Mesothelial cell of epicardium (in vitro differentiated cells): ENCODE measurements around the gene RSU1. TPM values are rescaled to one million over a fixed set of nuclear protein-coding genes. Genes with fewer than 3 reads are reported as not detected.

Source experiments
- DNase-seq, 2 experiments: peaks; one replicate each; pipeline ENCODE4 v3.0.0; 2021; ENCODE audit warnings: low spot score in 2 of 2; ENCODE audit not compliant: unreplicated experiment in 2 of 2
- H3K27ac Mint-ChIP-seq: 2 replicates; pipeline ENCODE4 v1.8.0; 2021; ENCODE audit warnings: mixed read lengths
- H3K27me3 Mint-ChIP-seq: 2 replicates; pipeline ENCODE4 v1.8.0; 2021; ENCODE audit warnings: low read depth, mixed read lengths
- H3K36me3 Mint-ChIP-seq: 2 replicates; pipeline ENCODE4 v1.8.0; 2021; ENCODE audit warnings: mixed read lengths
- H3K4me1 Mint-ChIP-seq: 2 replicates; pipeline ENCODE4 v1.8.0; 2021; ENCODE audit warnings: mixed read lengths
- H3K4me3 Mint-ChIP-seq: 2 replicates; pipeline ENCODE4 v1.8.0; 2021; ENCODE audit warnings: mild to moderate bottlenecking, moderate library complexity, mixed read lengths
- H3K9me3 Mint-ChIP-seq: 2 replicates; pipeline ENCODE4 v1.8.0; 2021; ENCODE audit warnings: mixed read lengths
- CTCF ChIP-seq: fragments of 200-600 bp; sonication (generic); IDR thresholded peaks from one replicate; pipeline ENCODE4 v1.5.0; 2021; ENCODE audit warnings: antibody characterized with exemption; ENCODE audit not compliant: unreplicated experiment
- total RNA-seq: library from RNA; stranded (reverse); gene quantifications from 3 replicates; pipeline ENCODE4 v1.2.1, GENCODE V29; 2021

The RSU1 gene
- total RNA-seq, 1 donor from 2014 or later, result 36.2 TPM

GRCh38 chr10:16644146-16644545, 173.1 kb downstream of the RSU1 start:
- Mint-ChIP-seq H3K36me3 (no peaks in the 10 kb centered on the region), H3K27me3 (peaks cover 3% of the 10 kb centered on the region), H3K9me3 (no peaks in the 10 kb centered on the region), H3K4me3 (no peak overlapping the region), H3K27ac (no peak overlapping the region), H3K4me1 (no peaks in the 10 kb centered on the region)
- no peak for DNase-seq
- TF ChIP-seq CTCF, result no peak

GRCh38 chr10:16643502-16643901, 173.7 kb downstream of the RSU1 start:
- no peaks in the 10 kb centered on the region for H3K9me3 Mint-ChIP-seq

GRCh38 chr10:16640153-16640552, 177.1 kb downstream of the RSU1 start:
- Mint-ChIP-seq H3K27me3 (no peaks in the 10 kb centered on the region), H3K9me3 (no peaks in the 10 kb centered on the region), H3K36me3 (no peaks in the 10 kb centered on the region), H3K4me1 (no peaks in the 10 kb centered on the region), H3K27ac (no peak overlapping the region), H3K4me3 (no peak overlapping the region)
- DNase-seq, result no peak
- TF ChIP-seq CTCF, result no peak

More at GRCh38 chr10:16643502-16643901, 173.7 kb downstream of the RSU1 start:
- H3K4me3 Mint-ChIP-seq, result no peak overlapping the region
- TF ChIP-seq CTCF, result no peak
- H3K27me3 Mint-ChIP-seq, result peaks cover 3% of the 10 kb centered on the region
- H3K4me1 Mint-ChIP-seq, result no peaks in the 10 kb centered on the region
- DNase-seq, result no peak
- H3K36me3 Mint-ChIP-seq, result no peaks in the 10 kb centered on the region
- H3K27ac Mint-ChIP-seq, result no peak overlapping the region

GRCh38 chr10:16639471-16639870, 177.8 kb downstream of the RSU1 start:
- H3K4me1 Mint-ChIP-seq, result no peaks in the 10 kb centered on the region
- no peak for TF ChIP-seq CTCF
- no peaks in the 10 kb centered on the region for H3K9me3 Mint-ChIP-seq
- H3K27me3 Mint-ChIP-seq, result no peaks in the 10 kb centered on the region
- no peak for DNase-seq
- H3K27ac Mint-ChIP-seq, result no peak overlapping the region
- H3K36me3 Mint-ChIP-seq, result no peaks in the 10 kb centered on the region
- no peak overlapping the region for H3K4me3 Mint-ChIP-seq

- H3K36me3 Mint-ChIP-seq, result no peaks in the 10 kb centered on the region
These were observed 184.2 kb downstream of the RSU1 start for GRCh38 chr10:16632996-16633395.

More at GRCh38 chr10:16632996-16633395, 184.2 kb downstream of the RSU1 start:
- H3K27ac Mint-ChIP-seq, result no peak overlapping the region
- H3K27me3 Mint-ChIP-seq, result no peaks in the 10 kb centered on the region
- no peaks in the 10 kb centered on the region for H3K9me3 Mint-ChIP-seq
- H3K4me3 Mint-ChIP-seq, result no peak overlapping the region
- H3K4me1 Mint-ChIP-seq, result no peaks in the 10 kb centered on the region
- TF ChIP-seq CTCF, result no peak
- no peak for DNase-seq
